GM21825 (cell line): Measurements from ENCODE around the gene GNE.

Experiments
- ATAC-seq: cut with Tn5 transposase; IDR thresholded peaks from one replicate; pipeline ENCODE4 v1.9.1; 2021; ENCODE audit warnings: mild to moderate bottlenecking, moderate library complexity; ENCODE audit not compliant: unreplicated experiment

GNE gene

DNA sequence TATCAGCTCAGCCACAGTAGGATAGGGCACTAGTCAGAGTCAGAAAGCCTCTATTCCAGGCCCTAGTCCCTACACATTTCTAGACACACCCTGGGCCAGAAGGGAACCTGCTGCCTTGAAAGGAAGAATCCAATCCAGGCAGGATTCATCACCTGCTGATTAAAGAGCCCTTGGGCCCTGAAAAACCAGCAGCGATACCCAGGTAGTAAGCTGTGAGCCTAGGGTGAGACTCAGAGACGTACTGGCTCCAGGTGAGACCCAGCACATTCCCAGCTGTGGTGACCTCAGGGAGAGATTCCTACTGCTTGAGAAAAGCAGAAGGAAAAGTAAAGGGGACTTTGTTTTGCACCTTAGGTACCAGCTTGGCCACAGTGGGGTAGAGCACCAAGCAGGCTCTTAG is 84.4 kb downstream of the GNE start:
- no peak for ATAC-seq

- ATAC-seq, result no peak
Observed at GRCh38 chr9:36170531-36170930, 87.7 kb downstream of the GNE start.

- no peak for ATAC-seq
Observed at GRCh38 chr9:36169708-36170107, 88.5 kb downstream of the GNE start.

- ATAC-seq, result no peak
Observed at GRCh38 chr9:36169166-36169565, 89.1 kb downstream of the GNE start, which contains the start of gene CCIN. CCIN (plus strand) TSS chr9:36169388; CDS start chr9:36169503, 115 bp downstream.

- peak; percentile 82 for ATAC-seq
Observed at GRCh38 chr9:36166168-36166927, 91.9 kb downstream of the GNE start.

DNA sequence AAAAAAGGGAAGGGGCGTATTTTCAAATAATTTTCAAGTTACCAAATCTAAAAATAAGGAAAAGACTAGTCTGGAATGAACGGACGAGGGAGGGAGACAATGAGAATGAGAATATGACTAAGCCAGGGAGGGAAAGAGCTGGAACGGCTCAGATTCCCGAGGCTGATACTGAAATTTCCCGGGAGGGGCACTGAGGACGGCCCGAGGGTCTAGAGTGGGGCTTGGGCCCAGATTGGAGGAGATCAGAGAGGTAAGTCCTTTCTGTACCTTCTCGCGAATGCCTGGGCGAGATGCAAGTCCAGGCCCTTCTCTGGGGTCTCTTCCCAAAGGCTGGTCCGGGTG is 92.5 kb downstream of the GNE start:
- no peak for ATAC-seq

- ATAC-seq, result no peak
Observed at GRCh38 chr9:36164989-36165388, 93.3 kb downstream of the GNE start.
